Calu3 (cell line): ENCODE data around the gene CPPED1. TPM values are rescaled to one million over a fixed set of nuclear protein-coding genes. Genes with fewer than 3 reads are reported as not detected.

ENCODE experiments used
- BruUV-seq: library from RNA; stranded (reverse); fragments of 400-500 nt; replicated peaks from 2 replicates; lab custom pipeline; 2021; lab: Mats Ljungman, UMichigan
- CTCF ChIA-PET: fragments of 300-600 bp; sonication (Branson Sonifier 250); formaldehyde crosslinking; loops from one replicate; lab custom pipeline; 2022; ENCODE audit warnings: antibody characterized with exemption; lab: Charles Lee
- DNase-seq: peaks from one replicate; pipeline ENCODE4 v3.0.0; 2022
- H3K27ac Mint-ChIP-seq: one replicate; pipeline ENCODE4 v1.8.0; 2022; ENCODE audit warnings: mixed read lengths; ENCODE audit not compliant: unreplicated experiment
- H3K27me3 Mint-ChIP-seq: one replicate; pipeline ENCODE4 v1.8.0; 2022; ENCODE audit warnings: mixed read lengths; ENCODE audit not compliant: unreplicated experiment
- H3K36me3 Mint-ChIP-seq: one replicate; pipeline ENCODE4 v1.8.0; 2022; ENCODE audit warnings: mild to moderate bottlenecking, moderate library complexity, mixed read lengths; ENCODE audit not compliant: insufficient read depth, unreplicated experiment
- H3K4me1 Mint-ChIP-seq: one replicate; pipeline ENCODE4 v1.8.0; 2022; ENCODE audit warnings: mild to moderate bottlenecking, low read depth, mixed read lengths; ENCODE audit not compliant: unreplicated experiment
- H3K4me3 Mint-ChIP-seq: one replicate; pipeline ENCODE4 v1.8.0; 2022; ENCODE audit warnings: mild to moderate bottlenecking, low read depth, moderate library complexity, mixed read lengths; ENCODE audit not compliant: unreplicated experiment
- H3K9me3 Mint-ChIP-seq: one replicate; pipeline ENCODE4 v1.8.0; 2022; ENCODE audit warnings: low read depth, mixed read lengths; ENCODE audit not compliant: unreplicated experiment
- intact Hi-C: fragments of 100-400 bp; cut with micrococcal nuclease; formaldehyde crosslinking; loops from one replicate; pipeline ENCODE4 v1.10.0; 2022; ENCODE audit not compliant: unreplicated experiment
- total RNA-seq: library from RNA; stranded (reverse); gene quantifications from 2 replicates; pipeline ENCODE4 v1.2.3, GENCODE V29; 2022
- TF ChIP-seq, protein P1 (sequence below): fragments of 200-600 bp; IDR thresholded peaks from one replicate; pipeline ENCODE4 v1.8.0; 2022; ENCODE audit warnings: antibody characterized with exemption; ENCODE audit not compliant: unreplicated experiment

The CPPED1 gene
- total RNA-seq, 1 experiment from 2014 or later = not detected

DNA sequence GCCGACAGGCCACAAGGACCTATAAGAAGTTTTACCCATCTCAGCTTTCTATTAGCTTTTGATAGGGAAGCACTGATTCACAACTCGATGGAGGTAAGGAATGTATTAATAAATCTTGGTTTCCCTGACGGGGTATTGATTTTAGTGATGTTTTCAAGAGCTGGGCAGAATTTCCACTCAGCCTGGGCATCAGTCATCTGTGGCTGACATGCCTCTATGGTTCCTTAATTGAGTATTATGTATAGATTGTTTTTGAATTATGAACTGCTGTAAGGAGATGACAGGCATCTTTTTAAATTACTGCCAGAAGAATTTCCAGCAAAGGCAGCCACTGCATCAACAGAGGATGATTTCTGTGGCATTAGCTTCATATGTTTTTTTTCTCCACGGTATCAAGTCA lies 128.6 kb downstream of the CPPED1 start:
- Mint-ChIP-seq H3K27me3 (peaks cover 17% of the 10 kb centered on the region), H3K4me3 (no peak overlapping the region), H3K9me3 (no peaks in the 10 kb centered on the region), H3K27ac (no peak overlapping the region), H3K36me3 (no peaks in the 10 kb centered on the region), H3K4me1 (no peaks in the 10 kb centered on the region)
- DNase-seq = no peak
- TF ChIP-seq, protein P1, sequence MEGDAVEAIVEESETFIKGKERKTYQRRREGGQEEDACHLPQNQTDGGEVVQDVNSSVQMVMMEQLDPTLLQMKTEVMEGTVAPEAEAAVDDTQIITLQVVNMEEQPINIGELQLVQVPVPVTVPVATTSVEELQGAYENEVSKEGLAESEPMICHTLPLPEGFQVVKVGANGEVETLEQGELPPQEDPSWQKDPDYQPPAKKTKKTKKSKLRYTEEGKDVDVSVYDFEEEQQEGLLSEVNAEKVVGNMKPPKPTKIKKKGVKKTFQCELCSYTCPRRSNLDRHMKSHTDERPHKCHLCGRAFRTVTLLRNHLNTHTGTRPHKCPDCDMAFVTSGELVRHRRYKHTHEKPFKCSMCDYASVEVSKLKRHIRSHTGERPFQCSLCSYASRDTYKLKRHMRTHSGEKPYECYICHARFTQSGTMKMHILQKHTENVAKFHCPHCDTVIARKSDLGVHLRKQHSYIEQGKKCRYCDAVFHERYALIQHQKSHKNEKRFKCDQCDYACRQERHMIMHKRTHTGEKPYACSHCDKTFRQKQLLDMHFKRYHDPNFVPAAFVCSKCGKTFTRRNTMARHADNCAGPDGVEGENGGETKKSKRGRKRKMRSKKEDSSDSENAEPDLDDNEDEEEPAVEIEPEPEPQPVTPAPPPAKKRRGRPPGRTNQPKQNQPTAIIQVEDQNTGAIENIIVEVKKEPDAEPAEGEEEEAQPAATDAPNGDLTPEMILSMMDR = no peak
- BruUV-seq = no TSS peak
- intact Hi-C loops = no loop called here
- CTCF ChIA-PET = no interaction called here

DNA sequence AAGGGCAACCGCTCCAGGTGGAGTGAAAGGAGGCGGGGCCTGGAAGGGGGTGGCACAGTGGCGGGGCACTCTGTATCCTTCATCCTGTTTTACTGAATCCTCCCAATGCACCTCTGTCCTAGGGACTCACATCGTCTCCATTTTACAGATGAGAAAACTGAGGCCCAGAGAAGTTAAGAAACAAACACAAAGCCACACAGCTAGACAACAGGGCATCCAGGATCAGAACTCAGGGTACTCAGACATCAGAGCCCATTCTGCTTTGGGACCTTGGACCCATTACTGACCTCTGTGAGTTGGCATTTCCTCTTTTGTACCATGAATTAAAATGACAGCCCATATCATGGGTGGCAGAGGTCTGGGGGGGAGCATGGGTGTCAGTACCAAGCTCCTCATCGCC lies 129.2 kb downstream of the CPPED1 start:
- TF ChIP-seq, protein P1 = no peak
- no peaks in the 10 kb centered on the region for H3K9me3 Mint-ChIP-seq
- H3K27ac Mint-ChIP-seq = no peak overlapping the region
- intact Hi-C loops = no loop called here
- H3K27me3 Mint-ChIP-seq = peaks cover 17% of the 10 kb centered on the region
- BruUV-seq = no TSS peak
- no peak for DNase-seq
- H3K4me3 Mint-ChIP-seq = no peak overlapping the region
- no peaks in the 10 kb centered on the region for H3K36me3 Mint-ChIP-seq
- H3K4me1 Mint-ChIP-seq = no peaks in the 10 kb centered on the region
- CTCF ChIA-PET = no interaction called here

DNA sequence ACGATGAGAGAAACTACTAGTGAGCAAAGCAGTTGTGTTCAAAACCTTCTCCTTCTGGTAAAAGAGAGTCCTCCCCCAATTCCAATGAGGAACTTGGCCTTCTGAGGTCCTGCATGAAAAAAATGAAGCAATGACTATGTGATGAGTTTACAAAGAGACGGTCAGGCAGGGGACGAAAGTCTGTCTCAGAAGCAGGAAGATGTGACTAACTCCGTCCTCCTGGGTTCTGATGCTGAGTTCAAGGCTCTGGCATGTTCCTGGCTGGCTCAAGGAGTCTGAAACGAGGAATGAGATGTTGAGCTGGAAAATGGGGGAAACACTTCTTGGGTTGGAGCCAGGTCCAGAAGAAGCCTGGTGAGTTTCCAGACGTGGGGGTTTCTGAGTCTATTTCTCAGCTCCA lies 129.6 kb downstream of the CPPED1 start:
- BruUV-seq = no TSS peak
- TF ChIP-seq, protein P1 = no peak
- Mint-ChIP-seq H3K4me3 (no peak overlapping the region), H3K27ac (no peak overlapping the region), H3K27me3 (peaks cover 17% of the 10 kb centered on the region), H3K36me3 (no peaks in the 10 kb centered on the region), H3K4me1 (no peaks in the 10 kb centered on the region), H3K9me3 (peaks cover 3% of the 10 kb centered on the region)
- intact Hi-C loops = no loop called here
- DNase-seq = no peak
- CTCF ChIA-PET = no interaction called here

DNA sequence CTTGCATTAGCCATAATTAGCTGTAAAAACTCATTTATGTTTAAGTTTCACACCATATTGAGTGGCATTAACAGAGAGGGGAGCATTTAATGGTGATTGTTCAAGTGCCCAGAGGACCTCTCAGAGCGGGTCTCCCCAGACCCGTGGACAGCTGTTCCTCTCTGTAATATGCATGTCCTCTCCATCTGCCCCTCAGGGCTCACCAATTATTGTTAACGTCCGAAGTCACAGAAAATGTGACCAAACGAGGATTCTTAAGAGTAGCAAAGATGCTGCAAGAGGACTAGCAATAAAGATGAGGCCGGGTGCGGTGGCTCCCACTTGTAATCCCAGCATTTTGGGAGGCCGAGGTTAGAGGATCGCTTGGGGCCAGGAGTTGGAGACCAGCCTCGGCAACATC lies 130.2 kb downstream of the CPPED1 start:
- Mint-ChIP-seq H3K4me1 (no peaks in the 10 kb centered on the region), H3K4me3 (no peak overlapping the region), H3K27ac (no peak overlapping the region), H3K27me3 (peaks cover 17% of the 10 kb centered on the region), H3K9me3 (peaks cover 9% of the 10 kb centered on the region), H3K36me3 (no peaks in the 10 kb centered on the region)
- BruUV-seq = no TSS peak
- CTCF ChIA-PET = interaction anchor here (0.7 kb wide), 1 partner anchor 15 kb away, joined by 3 read pairs; no protein-coding TSS in a partner anchor
- TF ChIP-seq, protein P1 = no peak
- intact Hi-C loops = no loop called here
- no peak for DNase-seq
